LNCAP (cell line): ENCODE results near the gene SMAD3.

Source experiments
- CTCF ChIP-seq: fragments of 450-650 bp; IDR thresholded peaks from 2 replicates; pipeline ENCODE4 v1.5.1; 2017; ENCODE audit warnings: mild to moderate bottlenecking

SMAD3 gene

GRCh38 chr15:67185051-67185450 lies 119.6 kb downstream of the SMAD3 start:
- TF ChIP-seq CTCF, result no peak

- no peak for TF ChIP-seq CTCF
These were observed 120.3 kb downstream of the SMAD3 start for GRCh38 chr15:67185621-67186225.

- no peak for TF ChIP-seq CTCF
These were observed 120.8 kb downstream of the SMAD3 start for GRCh38 chr15:67186226-67186649.

- TF ChIP-seq CTCF, result no peak
These were observed 121.3 kb downstream of the SMAD3 start for GRCh38 chr15:67186688-67187087.

- no peak for TF ChIP-seq CTCF
These were observed 122.0 kb downstream of the SMAD3 start for GRCh38 chr15:67187351-67187854.

- TF ChIP-seq CTCF, result no peak
These were observed 123.3 kb downstream of the SMAD3 start for GRCh38 chr15:67188551-67189218.

GRCh38 chr15:67189326-67190051 lies 124.1 kb downstream of the SMAD3 start:
- no peak for TF ChIP-seq CTCF
